NOMO-1 treated with dmso at 0.1 percent for 144 hours (cell line): Measurements from ENCODE around the gene GATC.
"Not testable (repeated sequence)": the region's sequence is repeated elsewhere in the genome, so short reads cannot be mapped to it uniquely, and the experiment has no call there.

Experiments
- DNase-seq: peaks from one replicate; lab custom pipeline; 2025; ENCODE audit not compliant: unreplicated experiment; lab: John Stamatoyannopoulos, UW

Gene GATC

DNA sequence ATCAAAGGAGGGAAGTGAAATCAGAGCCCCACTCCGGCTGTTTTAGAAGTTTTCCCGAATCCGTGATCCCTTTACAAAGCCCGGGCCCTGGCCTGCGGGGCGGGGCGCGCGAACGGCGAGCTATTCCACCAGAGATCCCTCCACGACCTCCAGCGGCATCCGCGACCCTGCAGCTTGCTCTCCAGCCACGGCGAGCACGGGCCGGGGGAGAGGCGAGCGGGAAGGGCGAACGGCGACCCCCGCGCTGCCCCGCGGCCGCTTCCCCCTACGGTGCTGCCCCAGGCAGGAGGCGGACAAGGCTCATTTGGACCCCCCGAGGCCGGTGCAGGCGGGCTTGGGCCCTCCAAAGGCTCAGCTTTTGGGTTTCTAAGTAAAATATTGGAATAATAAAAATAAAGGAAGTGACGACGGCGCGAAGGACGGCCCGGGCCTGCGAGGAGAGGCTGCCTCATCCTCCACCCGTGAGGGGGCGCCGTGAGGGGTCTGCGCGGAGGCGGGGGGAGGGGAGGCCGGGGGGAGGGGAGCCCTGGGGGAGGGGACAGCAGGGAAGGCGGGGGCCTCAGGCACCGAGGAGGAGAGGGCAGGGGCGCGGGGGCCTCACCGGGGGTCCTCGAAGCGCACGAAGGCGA lies 22.7 kb downstream of the GATC start:
- DNase-seq: no peak

DNA sequence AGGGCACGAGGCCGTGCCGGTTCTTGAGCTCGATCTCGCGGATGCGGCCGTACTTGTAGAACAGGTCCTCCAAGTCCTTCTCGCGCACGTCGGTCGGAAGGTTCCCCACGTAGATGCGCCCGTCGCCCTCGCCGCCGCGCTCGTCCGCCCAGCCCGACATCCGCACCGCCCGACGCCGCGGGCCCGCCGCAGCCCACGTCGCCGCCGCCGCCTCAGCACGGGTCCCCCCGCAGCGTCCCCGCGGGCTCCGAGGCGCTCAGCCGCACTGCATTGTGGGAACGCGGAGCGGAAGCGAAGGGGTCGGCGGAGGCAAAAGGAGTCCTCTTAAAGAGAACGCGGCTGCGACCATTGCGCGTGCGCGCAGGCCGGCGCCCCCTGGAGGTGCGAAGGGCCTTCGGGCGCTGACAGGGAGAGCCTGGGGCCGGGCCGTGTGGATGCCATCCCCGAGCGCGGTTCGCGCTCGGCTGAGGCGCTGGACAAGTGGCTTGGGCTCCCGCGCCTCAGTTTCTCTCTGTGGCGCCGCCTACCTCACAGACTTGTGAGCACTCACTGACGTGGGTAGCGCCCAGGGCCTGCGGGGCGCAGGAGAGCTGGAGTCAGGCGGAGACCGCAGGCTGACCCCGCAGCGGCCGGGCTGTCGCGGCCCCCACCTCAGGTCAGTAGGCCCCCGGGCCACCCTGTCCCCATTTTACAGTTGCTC lies 23.4 kb downstream of the GATC start, which contains the start of gene SRSF9:
Gene SRSF9 (minus strand): TSS at position 299 of the 700 bp plus-strand sequence. CDS start 139 bp downstream, at position 160.
- DNase-seq: peak; percentile 90

- no peak for DNase-seq
Observed at GRCh38 chr12:120470150-120470784, 24.0 kb downstream of the GATC start.

- DNase-seq: no peak
Observed at GRCh38 chr12:120472521-120472920, 26.3 kb downstream of the GATC start.

DNA sequence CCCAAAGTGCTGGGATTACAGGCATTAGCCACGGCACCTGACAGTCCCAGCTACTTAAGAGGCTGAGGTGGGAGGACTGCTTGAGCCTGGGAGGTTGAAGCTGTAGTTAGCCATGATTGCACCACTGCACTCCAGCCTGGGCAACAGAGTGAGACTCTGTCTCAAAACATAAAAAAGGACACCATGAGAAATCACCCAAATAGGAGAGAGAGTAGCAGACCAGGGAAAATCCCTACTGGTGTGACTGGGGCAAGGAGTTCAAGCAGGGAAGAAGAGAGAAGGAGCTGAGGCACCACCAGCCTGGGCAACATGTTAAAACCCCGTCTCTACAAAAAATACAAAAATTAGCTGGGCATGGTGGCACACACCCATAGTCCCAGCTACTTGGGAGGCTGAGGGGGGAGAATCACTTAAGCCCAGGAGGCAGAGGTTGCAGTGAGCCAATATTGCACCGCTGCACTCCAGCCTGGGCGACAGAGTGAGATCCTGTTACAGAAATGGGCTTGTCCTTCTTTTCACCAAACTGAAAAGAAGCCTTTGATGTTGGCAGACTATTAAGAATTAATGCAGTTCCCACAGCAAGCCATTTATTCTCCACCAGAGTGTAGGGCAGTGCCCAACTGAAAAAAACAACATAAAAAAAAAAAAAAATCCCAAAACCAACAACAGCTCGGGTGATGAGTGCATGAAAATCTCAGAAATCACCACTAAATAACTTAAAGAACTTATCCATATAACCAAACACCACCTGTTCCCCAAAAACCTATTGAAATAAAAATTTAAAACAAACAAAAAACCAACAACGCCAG lies 27.8 kb downstream of the GATC start:
- DNase-seq: no peak

- DNase-seq: no peak
Observed at GRCh38 chr12:120474616-120474960, 28.3 kb downstream of the GATC start.

DNA sequence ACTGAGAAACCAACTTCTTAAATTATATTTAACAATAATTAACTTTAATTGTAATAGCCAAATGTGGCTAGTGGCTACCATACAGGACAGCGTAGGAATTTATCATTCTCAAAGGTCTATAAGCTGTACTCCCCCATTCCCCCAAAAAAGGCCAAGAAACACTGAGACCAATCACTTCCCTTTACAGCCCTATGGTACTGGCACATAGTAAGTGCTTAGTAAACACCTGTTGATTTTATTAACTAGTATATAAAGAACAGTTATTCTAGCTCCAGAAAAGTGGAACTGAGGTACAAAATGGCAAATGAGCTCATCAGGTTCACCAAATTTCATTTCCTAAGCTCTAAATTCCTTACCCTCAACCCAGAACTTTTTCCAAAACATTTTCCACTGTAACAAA lies 29.4 kb downstream of the GATC start:
- DNase-seq: no peak

- no peak for DNase-seq
Observed at GRCh38 chr12:120479458-120479857, 33.2 kb downstream of the GATC start.

- no peak for DNase-seq
Observed at GRCh38 chr12:120480211-120480610, 34.0 kb downstream of the GATC start.

- DNase-seq: no peak
Observed at GRCh38 chr12:120481022-120481767, 35.0 kb downstream of the GATC start.

GRCh38 chr12:120483621-120484020 lies 37.4 kb downstream of the GATC start:
- no peak for DNase-seq

DNA sequence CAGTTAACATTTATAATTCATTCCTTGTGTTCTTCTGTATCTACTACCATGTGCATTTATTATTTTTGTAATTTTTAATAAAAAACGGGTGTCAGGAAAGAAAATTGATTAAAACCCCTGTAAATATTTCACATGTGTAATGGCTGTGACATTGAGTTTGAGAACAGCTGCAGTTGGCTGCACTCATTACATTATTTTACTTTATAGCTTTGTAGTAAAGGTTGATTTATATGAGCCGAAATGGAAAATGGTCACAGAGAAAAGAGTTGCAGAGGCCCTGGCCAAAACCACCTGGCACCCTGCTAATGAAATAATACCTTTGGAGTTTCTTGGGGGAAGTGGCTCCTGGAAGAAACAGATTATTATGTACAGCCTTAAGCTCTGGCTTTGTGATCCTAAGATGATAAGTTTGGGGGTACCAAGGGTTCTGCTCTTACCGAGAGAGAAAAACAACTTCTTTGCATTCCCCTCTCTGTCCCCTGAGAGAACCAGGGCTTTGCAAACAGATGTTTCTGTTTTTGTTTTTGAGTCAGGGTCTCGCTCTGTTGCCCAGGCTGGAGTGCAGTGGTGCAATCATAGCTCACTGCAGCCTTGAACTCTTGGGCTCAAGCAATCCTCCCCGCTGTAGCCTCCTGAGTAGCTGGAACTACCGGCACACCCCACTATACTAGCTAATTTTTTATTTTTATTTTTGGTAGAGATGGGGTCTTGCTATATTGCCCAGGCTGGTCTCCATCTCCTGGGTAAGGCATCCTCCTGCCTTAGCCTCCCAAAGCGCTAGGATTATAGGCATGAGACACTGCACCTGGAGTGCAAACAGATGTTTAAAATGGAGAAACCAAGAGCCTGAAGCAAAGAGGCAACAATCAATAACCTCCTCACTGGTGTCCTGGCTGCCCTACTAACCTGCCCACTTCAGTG lies 40.0 kb downstream of the GATC start:
- DNase-seq: no peak

GRCh38 chr12:120487552-120487951 lies 41.3 kb downstream of the GATC start:
- not testable (repeated sequence) for DNase-seq

DNA sequence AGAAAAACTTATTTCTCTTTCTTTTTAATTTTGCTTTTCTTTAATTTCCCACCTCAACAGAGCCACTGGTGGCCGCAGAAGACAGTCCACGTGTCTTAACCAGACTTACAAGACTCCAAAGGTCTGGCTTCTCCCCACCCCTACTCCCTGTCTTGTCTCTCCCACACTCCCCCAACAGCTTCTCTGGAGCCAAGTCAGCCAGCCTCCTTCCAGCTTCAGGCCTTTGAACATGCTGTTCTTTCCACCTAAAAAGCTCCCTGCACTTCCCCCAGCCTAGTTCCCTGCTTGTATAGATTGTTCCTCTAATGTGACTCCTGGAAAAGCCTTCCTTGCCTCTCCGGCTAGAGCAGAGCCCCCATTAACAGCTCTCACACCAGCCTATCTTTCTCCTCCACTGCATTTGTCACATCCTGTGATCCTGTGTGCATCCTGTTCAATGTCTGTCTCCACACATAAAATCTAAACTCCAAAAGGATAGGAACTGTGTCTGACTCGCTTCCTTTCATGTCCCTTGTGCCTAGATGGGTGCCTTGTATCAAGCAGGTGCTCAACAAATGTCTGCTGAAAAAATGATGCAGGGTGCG lies 41.9 kb downstream of the GATC start:
- DNase-seq: no peak

DNA sequence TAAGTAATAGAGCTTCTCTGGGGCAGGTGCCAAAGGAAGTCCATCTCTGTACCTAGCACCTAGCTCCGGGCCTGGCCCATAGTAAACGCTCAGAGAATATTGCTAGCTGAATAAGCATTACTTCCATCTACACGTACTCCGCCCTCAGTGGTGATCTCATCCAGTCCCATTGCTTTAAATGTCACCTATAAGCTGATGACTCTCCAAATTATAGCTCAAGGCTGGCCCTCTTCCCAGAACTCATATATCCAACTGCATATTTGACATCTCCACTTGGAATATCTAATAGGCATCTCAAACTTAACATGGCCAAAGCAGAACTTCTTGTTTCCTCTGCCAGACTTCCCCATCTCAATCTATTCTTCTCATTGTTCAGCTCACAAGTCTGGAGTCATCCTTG lies 42.8 kb downstream of the GATC start:
- no peak for DNase-seq

DNA sequence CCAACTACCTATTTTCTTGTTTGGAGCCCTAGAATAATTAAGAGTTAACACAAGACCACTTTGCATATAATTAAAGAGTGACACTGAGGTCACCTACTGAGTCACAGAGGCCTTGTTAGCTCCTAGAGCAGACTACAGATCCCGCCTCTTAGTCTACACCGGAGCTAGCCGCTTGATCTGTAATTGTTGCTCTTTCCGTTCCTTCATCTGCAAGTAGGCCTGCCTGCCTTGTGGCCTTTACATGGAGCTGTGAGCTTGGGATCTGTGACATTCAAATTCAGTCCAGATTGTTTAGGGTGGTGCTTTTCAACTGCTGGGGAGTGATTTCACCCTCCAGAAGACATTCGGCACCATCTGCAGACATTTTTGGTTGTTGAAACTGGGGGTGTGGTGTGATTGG lies 44.1 kb downstream of the GATC start:
- no peak for DNase-seq

GRCh38 chr12:120490833-120491512 lies 44.7 kb downstream of the GATC start:
- DNase-seq: no peak

GRCh38 chr12:120495186-120495730 lies 49.0 kb downstream of the GATC start:
- DNase-seq: no peak
